ENCODE measurements around the gene MYF6. TPM values are rescaled to one million over a fixed set of nuclear protein-coding genes. Genes with fewer than 3 reads are reported as not detected.
A peak's percentile ranks its signal among the peaks of the same experiment; 100 is the strongest.
"Not testable (repeated sequence)": the region's sequence is repeated elsewhere in the genome, so short reads cannot be mapped to it uniquely, and the experiment has no call there.

The MYF6 gene
- total RNA-seq: not detected

DNA sequence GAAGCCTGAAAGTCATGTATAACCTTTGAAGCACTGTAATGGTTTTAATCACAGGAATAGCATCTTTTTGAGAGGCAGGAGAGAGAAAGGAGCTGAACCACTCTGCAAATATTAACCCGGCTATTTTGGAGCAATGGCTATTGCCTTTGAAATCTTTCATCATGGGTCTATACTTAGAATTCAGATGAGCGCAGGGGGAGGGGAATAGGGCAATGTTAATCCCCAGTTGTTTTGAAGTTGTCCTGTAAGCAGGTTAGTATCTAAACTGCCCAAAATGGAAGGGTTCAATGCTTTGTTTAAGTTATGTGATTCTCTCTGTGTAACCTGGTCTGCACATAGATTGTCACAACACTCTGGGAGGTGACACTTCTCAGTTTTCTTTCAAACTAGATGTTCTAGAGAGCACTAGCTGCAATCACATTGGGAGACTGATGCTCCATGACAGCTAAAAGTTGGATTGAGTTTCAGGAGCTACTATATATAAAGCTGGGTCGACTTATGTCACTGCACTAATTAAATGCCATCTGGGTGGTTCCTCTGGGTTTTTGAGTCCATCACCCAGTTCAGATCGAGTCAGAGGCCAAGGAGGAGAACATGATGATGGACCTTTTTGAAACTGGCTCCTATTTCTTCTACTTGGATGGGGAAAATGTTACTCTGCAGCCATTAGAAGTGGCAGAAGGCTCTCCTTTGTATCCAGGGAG, at the start of gene MYF6:
Gene MYF6 (plus strand): TSS at position 509 of the 704 bp plus-strand sequence. CDS start 86 bp downstream, at position 595.
- Histone ChIP-seq H3K9me3 (no peaks in the 10 kb centered on the region), H3K4me1 (no peaks in the 10 kb centered on the region), H3K4me3 (peak within 1 kb of the TSS in 1 of 3 donors; percentile 46), H3K27ac (no peak within 1 kb of the TSS), H3K27me3 (peaks cover 0 to 19% of the 10 kb centered on the region in 2 donors), H3K36me3 (no peaks in the 10 kb centered on the region)
- intact Hi-C loops (cut with DNase I; ENCODE audit: low total_unique reads): no loop called here
- TF ChIP-seq POLR2AphosphoS5 (IDR thresholded peaks at IDR 0.05): no peak
- no peak for TF ChIP-seq POLR2A (IDR thresholded peaks at IDR 0.05)
- TF ChIP-seq, protein P1, sequence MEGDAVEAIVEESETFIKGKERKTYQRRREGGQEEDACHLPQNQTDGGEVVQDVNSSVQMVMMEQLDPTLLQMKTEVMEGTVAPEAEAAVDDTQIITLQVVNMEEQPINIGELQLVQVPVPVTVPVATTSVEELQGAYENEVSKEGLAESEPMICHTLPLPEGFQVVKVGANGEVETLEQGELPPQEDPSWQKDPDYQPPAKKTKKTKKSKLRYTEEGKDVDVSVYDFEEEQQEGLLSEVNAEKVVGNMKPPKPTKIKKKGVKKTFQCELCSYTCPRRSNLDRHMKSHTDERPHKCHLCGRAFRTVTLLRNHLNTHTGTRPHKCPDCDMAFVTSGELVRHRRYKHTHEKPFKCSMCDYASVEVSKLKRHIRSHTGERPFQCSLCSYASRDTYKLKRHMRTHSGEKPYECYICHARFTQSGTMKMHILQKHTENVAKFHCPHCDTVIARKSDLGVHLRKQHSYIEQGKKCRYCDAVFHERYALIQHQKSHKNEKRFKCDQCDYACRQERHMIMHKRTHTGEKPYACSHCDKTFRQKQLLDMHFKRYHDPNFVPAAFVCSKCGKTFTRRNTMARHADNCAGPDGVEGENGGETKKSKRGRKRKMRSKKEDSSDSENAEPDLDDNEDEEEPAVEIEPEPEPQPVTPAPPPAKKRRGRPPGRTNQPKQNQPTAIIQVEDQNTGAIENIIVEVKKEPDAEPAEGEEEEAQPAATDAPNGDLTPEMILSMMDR (IDR thresholded peaks at IDR 0.05): no peak
- no peak for DNase-seq (ENCODE audit: low spot score in 2 of 2)

DNA sequence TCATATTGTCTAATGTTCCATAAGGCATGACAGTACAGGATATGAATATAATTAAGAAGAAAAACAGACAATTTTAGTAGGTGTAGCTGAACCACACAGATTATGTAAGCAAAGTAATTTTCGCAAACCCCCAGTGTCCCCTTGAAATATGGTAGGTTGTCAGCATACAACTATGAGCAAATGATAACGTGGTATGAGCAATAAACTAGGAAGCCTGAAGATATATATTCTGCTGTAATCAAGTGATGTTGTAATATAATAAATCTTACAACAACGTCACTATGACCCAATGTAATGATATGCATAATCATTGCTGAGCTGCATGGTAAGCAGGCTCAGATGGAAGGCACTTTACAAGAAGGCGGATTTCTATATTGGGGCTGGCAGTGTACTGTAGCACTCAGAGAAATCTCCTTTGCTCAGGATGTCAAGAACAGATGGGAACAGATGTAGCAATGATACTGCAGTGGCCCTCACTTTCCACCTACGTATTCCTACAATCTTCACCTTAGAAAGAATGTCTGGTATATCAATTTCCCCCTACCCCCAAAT, 47.8 kb upstream of the MYF6 start:
- H3K4me3 ChIP-seq: no peak overlapping the region
- TF ChIP-seq POLR2AphosphoS5 (IDR thresholded peaks at IDR 0.05): no peak
- TF ChIP-seq POLR2A (IDR thresholded peaks at IDR 0.05): no peak
- TF ChIP-seq, protein P1 (IDR thresholded peaks at IDR 0.05): no peak
- no peaks in the 10 kb centered on the region for H3K4me1 ChIP-seq
- H3K27ac ChIP-seq: no peak overlapping the region
- intact Hi-C loops (cut with DNase I; ENCODE audit: low total_unique reads): no loop called here
- no peaks in the 10 kb centered on the region for H3K27me3 ChIP-seq
- no peaks in the 10 kb centered on the region for H3K9me3 ChIP-seq
- H3K36me3 ChIP-seq: no peaks in the 10 kb centered on the region
- DNase-seq (ENCODE audit: low spot score in 2 of 2): no peak

DNA sequence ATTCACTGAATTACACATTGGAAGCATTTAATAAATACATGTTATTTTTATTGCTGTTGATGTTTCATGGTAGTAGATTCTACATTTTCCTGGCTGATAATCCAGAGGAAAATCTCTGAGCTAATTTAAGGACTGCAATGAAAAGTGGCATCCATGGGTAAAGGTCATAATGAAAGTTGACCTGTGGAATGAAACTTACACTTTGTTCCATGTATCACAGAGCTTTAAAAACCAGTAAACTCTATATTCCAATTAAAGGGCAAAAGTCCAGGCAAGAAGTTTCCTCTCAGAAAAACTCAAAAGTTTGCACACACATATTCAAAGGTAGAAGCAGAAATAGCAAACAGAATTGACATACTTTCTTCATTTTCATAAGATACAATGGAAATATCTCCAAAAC, 44.8 kb upstream of the MYF6 start:
- Histone ChIP-seq H3K27ac (no peak overlapping the region), H3K36me3 (no peaks in the 10 kb centered on the region), H3K4me1 (no peaks in the 10 kb centered on the region), H3K27me3 (no peaks in the 10 kb centered on the region), H3K9me3 (no peaks in the 10 kb centered on the region), H3K4me3 (no peak overlapping the region)
- intact Hi-C loops (cut with DNase I; ENCODE audit: low total_unique reads): no loop called here
- no peak for DNase-seq (ENCODE audit: low spot score in 2 of 2)
- TF ChIP-seq, protein P1 (IDR thresholded peaks at IDR 0.05): no peak

DNA sequence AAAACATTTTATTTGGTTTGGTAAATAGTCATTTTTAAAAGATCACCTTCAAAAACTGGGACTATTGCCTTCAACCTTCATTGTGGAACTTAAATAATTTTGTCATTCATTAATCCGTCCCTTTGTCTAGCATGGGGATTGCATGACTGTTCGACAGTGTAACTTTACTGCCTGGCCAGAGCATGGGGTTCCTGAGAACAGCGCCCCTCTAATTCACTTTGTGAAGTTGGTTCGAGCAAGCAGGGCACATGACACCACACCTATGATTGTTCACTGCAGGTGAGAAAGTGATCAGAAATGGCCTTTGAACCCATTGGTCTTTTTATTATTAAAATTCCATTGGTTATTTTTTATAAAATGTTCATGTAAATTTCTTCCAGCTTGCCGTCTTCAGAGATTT, 37.2 kb upstream of the MYF6 start:
- Histone ChIP-seq H3K27me3 (no peaks in the 10 kb centered on the region), H3K4me3 (no peak overlapping the region), H3K27ac (no peak overlapping the region), H3K9me3 (no peaks in the 10 kb centered on the region), H3K36me3 (no peaks in the 10 kb centered on the region), H3K4me1 (no peaks in the 10 kb centered on the region)
- DNase-seq (ENCODE audit: low spot score in 2 of 2): no peak
- TF ChIP-seq POLR2AphosphoS5 (IDR thresholded peaks at IDR 0.05) (no peak), POLR2A (IDR thresholded peaks at IDR 0.05) (no peak)
- TF ChIP-seq, protein P1 (IDR thresholded peaks at IDR 0.05): no peak
- intact Hi-C loops (cut with DNase I; ENCODE audit: low total_unique reads): no loop called here

DNA sequence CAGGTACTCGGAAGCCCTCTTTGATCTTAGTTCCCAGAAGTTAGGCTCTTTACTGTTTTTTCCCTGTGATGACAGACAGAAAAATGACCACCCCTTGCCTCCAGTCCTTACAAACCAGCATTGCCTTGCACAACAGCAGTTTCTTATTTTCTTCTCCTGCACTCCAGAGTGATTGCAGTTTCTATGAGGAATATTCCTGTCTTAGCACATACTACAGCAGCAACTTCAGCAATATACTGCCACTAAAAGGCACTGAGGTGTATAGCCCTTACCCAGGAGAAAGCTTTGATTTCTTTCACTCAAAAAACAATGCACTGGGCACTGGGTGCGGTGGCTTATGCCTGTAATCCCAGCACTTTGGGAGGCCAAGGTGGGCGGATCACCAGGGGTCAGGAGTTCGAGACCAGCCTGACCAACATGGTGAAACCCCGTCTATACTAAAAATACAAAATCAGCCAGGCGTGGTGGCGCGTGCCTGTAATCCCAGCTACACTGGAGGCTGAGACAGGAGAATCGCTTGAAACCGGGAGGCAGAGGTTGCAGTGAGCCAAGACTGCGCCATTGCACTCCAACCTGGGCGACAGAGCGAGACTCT, 31.3 kb upstream of the MYF6 start:
- H3K4me3 ChIP-seq; H3K27ac ChIP-seq; intact Hi-C loops (cut with DNase I; ENCODE audit: low total_unique reads); H3K9me3 ChIP-seq; H3K4me1 ChIP-seq; H3K36me3 ChIP-seq; H3K27me3 ChIP-seq; DNase-seq (ENCODE audit: low spot score in 2 of 2): not testable (repeated sequence)

Measured in breast epithelium (tissue), 4 donors.